HG03378 (cell line): Measurements from ENCODE around the gene CUZD1.

Experiments used
- ATAC-seq: cut with Tn5 transposase; IDR thresholded peaks from one replicate; pipeline ENCODE4 v1.9.1; 2021; ENCODE audit warnings: mild to moderate bottlenecking, moderate library complexity; ENCODE audit not compliant: unreplicated experiment

CUZD1 gene

DNA sequence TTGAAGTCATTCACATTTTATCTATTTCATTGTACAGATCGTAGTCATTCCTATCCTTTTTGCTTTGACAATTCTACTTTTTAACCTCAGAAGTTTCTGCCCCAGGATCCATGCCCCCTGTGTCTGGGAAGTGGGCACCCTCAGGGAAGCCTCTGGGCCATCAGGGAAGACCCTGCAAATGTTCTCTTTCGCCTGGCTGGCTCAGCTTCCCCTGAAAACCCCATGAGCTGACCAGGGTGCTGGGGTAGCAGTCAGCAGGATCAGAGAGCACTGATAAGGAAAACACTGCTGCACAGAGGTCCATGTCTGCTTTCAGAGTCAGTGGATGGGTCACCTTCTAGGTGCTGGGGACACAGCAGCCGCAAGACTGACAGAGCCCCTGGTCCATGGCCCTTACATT is 23.8 kb downstream of the CUZD1 start:
- ATAC-seq = no peak

DNA sequence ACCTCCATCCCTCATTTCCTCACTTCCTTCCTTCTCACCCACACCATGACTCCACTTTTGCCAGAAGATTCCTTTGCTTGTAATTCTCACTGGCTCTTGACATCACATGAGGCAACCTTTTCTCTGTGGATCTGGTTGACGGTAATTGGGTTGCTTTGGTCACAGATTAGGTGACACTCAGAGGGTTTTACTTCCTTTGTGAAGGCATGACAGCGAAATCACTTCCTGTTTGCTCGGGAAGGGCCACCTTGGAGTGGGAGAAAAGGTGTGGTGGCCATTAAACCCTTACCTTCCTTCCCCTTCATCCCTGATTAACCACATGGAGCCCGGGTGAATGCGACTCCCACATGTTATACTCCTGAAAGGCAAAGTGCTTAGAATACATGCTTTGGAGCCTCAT is 30.2 kb downstream of the CUZD1 start:
- no peak for ATAC-seq

DNA sequence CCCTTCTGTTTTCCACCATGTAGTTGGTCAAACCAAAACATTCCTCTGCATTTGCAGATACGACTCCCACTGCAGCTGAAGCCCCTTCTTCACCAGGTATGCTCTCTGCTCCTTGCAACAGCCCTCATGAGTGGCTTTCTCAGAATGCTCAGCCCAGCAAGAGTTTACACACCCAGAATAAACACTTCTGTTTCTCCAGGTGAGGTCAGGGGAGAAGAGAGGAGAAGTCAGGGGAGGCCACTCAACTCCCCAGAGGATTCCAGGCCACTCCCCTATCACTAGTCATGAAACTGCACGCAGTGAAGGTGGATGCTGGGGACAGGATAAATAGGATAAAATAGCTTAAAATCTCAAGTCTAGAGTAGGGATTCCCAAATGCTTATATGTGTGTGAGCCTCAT is 31.2 kb downstream of the CUZD1 start:
- no peak for ATAC-seq

DNA sequence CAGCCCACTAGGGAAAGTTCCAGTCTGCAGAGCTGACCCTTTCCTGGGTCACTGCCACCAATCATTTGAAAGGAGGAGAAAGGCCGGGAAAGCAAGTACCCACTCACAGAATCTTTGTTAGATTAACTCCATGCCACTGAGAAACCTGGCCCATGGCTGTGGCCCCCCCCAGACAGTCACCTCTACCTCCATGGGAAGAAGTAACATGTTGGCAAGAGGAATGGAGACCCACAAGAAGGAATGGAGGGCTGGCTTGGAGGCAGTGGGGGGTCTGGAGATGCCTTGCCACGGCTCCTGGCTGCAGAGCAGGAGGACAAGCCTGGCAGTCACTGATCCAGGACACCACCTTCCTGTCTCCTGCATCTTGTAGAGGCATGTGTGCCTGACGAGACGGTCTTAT is 32.9 kb downstream of the CUZD1 start:
- ATAC-seq = no peak

DNA sequence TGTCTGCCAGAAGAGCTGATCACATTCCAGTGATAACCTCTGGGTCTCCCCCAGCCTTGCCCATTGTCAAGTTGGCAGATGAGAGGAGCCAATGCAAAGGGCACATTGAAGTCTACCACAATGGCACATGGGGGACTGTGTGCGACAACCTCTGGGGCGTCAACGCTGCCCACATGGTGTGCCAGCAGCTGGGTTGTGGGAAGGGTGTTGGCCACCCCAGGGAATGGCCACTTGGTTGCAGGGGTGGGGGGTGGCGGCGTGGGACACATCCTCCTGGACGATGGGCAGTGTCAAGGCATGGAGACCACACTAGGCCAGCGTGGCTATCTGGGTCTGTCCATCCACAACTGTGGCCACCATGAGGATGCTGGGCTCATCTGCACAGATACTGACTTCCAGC is 43.4 kb downstream of the CUZD1 start:
- no peak for ATAC-seq

DNA sequence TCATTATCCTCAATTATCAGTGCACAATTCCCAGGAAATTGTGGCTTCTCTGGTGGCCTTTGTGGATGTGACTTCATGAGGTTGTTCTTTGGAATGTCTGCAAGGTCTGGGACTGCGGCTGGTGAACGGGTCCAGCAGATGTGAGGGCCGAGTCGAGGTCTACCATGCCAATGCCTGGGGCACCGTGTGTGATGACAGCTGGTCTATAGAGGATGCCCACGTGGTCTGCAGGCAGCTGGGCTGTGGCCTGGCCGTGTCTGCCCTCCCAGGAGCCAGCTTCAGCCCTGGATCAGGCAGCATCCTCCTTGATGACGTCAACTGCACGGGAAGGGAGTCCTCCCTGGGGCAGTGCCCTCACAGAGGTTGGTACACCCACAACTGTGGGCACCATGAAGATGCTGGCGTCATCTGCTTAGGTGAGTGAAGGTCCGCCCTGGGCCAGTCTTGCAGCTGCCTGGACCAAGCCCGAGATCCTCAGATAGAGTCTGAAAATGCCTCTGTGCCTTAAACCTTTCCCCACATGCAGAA is 46.9 kb downstream of the CUZD1 start:
- ATAC-seq = no peak

DNA sequence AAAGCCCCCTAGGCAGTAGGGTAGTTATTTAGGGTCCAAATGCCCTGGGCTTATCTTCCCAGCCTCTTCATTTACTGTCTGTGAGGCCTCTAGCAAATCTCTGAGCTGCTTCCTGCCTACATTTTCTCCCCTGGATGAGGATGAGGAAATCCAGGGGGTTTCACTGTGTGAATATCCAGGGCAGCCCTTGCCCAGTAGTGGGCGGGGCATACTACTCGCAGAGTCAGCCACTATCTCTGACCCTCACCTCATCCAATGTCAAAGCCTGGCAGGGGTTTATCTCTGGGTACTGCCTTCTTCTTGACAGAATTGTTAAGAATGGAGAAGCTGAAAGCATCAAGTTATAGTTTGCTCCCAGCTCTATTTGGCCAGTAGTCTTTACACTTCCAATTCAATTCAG is 48.9 kb downstream of the CUZD1 start:
- no peak for ATAC-seq

DNA sequence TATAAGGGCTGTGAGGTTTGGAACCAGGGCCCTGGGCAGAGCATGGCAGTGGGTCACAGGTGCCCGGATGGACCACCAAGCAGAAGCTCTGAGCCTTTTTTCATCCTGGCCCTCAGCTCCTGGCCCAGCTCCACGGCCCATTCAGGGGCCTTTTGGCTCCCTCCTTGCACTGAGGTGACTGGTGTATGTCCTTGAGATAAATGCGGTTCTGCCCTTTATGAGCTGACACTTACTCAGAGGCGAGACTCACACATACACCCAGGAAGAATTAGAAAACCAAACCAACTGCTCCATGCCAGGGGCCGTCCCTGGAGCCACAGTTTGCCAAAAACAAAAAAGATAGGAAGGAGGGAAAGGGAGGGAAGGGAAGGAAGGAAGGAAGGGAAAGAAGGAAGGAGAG is 49.7 kb downstream of the CUZD1 start:
- no peak for ATAC-seq

DNA sequence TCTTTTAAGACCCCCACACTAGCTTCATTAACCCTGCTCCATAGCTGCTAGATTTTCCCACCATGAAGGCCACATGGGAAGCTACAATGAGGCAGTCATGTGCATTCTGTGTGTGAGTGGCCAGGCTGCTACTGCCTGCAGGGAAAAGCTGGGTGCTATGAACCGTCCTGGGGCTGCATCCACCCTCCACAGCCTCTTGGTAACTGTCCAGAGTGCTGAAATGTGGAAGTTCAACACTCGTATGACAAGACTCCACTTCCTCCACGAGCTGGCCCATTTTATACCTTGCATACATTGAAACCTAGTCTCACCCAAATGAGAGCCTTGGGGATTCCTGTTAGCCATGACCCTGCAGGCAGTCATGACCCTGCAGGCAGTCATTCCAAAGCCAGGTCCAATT is 59.4 kb downstream of the CUZD1 start:
- ATAC-seq = no peak

DNA sequence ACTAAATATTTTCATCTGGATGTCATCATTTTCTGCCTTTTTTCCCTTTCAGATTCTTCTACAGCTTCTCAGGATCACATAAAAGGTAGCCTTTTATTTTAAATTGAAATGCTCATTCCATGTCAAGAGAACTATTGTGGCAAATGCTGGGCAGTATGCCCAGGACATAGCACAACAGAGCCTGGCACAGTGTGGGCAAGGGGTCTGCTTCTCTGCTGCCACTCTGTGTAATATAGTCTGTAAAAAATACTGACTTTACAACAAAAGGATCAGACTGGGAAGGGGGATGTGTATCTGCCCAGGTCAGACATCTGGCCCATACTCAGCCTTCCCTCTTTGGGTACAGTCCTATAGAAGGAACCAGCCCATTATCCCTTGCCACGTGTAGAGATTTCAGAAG is 62.7 kb downstream of the CUZD1 start:
- ATAC-seq = no peak
